GM19468 (cell line): ENCODE measurements around the gene SLC22A5.
"Not testable (repeated sequence)": the region's sequence is repeated elsewhere in the genome, so short reads cannot be mapped to it uniquely, and the experiment has no call there.

ENCODE experiments used
- ATAC-seq: cut with Tn5 transposase; IDR thresholded peaks from one replicate; pipeline ENCODE4 v1.9.1; 2021; ENCODE audit warnings: mild to moderate bottlenecking, moderate library complexity, moderate number of reproducible peaks; ENCODE audit not compliant: unreplicated experiment; ENCODE audit errors: extremely low read depth

Gene SLC22A5

DNA sequence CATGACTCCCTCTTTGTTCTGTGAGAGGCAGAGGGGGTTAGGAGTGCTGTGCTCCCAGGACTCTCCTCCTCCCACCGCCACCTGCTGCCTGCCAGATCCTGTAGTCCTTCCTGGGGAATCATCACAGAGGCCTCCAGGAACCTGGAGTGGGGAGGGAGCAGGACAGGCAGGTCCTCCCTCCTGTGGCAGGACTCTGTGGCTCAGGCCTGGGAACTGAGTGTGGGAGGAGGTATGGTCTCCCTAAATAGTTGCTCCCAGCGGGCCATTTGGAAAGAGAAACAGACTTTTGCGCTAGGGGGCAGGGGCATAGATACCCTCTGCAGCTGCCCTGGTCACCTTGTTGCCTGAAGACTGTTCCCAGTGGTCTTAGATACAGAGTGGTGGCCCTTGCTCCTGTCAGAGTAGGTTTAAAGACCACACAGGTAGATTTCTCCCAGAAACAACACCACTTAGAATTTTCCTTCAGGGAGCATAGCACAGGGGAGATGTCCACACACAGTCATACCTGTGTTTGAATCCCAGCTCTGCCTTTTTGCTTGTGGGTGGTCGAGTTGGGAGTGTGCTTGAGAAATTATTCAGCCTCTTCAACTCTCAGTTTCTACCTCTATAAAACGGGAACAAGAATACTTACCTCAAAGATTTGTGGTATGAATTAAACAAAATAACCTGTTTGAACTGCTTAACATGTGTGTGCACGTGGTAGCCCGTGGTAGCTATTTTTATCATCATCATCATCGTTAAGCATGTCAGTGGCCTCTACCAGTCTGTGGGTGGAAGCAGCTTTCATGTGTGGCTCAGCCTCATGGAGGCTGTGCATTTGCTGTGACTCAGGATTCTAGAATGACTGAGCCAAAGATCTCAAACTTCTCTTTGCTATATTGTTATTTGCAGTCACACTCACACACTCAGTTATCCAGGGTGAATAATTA lies 55.8 kb downstream of the SLC22A5 start:
- ATAC-seq = peak; percentile 32

DNA sequence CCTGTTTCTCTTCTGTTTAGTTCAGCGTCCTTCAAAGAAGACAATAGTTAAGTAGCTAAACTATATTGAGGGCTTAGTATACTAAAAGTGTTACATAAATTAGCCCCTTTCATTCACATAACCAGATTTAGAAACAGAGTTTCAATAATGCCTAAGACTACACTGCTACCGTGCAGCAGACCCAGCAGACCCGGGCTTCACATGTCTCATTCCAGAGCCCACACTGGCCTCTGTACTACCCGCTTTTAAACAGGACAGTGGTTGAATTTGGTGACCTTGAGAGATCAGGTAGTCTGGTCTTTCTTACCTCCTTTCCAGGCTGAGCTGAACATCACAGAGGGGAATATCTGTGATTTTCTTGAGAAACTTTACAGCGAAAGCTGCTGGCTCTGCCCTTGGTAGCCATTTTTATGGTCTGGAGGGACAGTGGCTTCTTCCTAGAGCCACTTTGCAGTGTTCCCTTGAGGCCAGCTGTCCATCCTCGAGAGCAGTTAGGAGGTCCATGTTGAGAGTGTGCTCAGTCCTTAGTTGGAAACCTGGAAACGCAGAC lies 56.5 kb downstream of the SLC22A5 start:
- no peak for ATAC-seq

DNA sequence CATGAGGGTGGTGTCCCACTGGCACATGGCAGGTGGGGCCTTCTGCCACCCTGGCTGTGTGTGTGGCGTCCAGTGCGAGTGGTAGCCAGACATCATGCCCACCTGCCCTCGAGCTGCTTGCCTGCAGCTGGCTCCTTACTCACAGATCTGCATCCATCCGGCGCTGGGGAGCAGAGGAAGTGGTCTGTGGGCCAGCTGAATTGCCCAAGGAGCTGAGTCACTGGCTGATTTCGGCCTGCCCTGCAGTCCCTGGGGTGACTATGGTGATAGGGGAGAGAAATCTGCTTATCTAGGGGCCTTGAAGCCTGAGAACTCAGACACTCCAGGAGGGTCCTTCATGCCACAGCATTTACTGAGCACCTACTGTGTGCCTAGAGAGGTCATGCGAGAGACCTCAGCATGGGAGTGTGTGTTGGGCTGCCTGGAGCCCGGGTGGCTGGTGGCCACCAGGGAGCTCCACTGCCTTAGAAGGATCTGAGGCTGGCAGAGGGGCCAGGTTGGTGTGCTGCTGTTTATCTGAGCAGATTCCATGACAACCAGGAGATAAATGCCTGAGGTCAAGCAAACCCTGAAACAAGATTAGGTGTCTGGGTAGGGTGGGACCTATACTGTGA lies 57.1 kb downstream of the SLC22A5 start:
- ATAC-seq = no peak

DNA sequence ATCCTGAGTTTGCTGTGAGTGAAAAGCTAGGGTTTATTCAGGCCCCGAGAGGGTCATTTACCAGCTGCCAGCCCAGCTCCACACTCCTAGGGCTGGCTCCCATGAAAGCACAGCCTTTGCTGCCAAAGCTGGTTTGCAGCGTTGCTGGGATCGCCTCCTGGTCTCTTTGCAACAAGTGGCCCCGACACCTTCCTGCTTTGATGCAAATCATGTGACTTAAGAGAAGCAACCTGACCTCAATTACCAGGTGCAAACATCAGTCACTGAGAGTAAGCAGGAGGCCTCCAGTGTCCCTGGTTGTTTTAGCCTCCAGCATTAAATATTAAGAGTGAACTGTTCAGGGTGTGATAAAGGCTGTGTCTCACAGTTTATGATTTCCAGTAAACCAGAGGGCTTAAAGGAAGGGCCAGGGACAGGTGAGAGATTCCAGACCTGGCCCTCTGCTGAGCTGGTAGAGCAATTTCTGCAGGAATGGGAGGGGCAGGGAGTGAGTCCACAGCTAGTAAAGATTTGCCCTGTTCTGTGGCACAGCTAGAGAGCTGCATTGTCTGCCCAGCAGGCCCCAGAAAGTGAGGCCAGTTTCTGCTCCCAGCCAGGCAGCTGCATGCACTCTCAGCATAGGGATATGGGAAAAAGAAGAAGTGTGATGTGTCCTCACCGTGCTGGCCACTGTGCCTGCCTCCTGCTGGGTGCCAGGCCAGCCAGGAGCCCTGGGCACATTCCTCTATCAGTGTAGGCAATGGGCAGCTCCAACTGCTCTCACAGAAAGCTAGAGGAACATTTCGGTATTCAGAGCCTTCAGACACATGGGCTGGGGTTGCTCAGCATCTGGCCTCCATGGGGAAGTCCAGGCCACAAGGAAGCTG lies 58.0 kb downstream of the SLC22A5 start:
- no peak for ATAC-seq

DNA sequence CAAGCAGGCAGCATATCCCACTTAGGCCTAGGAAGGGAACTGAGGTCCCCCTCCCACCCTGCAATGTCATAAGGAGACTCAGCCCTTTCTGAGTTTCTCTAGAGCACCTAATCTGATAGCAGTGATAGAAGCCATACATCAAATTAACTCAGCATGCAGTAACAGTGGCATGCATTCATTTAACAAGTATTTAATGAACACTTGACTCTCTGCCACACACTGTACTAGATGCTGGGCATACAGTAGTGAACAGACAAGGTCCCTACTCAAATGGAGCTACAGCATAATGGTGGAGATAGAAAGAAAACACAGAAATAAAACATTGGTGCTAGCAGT lies 58.6 kb downstream of the SLC22A5 start:
- ATAC-seq = no peak

DNA sequence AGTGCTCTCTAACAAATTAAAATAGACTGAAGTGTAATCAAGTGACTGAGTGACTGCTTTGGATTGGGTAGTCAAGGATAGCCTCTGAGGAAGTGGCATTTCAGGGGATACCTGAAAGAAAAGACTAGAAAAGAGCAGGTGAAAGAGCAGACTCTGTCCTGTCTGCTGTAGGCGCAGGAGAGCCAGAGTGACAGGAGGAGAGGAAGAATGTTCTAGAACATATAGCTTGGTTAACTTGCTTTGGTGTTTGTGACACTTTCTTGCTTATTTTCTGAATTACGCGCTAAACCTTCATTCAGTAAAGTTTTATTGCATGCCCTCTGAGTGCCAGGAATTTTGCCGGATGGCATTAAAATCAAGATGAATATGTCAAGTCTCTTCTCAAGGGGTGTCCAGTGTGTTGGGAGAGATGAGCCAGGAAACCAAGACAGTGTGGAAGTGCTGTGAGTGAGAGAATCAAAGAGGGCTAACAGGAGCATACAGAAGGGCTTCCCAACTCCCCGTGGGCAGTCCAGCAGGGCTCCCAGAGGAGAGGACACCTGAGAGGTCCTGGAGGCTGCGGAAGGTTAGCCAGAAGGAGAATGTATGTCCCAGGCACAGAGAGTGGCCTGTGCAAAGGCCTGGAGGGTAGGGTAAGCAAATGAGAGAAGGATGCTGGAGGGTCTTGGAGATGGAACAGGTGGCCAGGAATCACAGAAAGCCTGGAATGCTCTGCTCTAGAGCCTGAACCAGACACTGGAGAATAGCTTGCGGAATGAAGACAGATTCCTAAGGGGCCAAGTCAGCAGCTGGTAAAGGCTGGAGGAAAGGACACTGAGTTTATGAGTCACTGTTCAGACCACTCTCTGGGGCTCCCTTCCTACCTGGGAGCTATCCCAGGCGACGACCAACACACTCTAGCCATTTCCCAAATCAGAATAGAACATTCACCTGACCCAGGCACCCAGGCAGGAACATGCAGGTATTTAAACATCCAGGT lies 59.3 kb downstream of the SLC22A5 start:
- no peak for ATAC-seq

DNA sequence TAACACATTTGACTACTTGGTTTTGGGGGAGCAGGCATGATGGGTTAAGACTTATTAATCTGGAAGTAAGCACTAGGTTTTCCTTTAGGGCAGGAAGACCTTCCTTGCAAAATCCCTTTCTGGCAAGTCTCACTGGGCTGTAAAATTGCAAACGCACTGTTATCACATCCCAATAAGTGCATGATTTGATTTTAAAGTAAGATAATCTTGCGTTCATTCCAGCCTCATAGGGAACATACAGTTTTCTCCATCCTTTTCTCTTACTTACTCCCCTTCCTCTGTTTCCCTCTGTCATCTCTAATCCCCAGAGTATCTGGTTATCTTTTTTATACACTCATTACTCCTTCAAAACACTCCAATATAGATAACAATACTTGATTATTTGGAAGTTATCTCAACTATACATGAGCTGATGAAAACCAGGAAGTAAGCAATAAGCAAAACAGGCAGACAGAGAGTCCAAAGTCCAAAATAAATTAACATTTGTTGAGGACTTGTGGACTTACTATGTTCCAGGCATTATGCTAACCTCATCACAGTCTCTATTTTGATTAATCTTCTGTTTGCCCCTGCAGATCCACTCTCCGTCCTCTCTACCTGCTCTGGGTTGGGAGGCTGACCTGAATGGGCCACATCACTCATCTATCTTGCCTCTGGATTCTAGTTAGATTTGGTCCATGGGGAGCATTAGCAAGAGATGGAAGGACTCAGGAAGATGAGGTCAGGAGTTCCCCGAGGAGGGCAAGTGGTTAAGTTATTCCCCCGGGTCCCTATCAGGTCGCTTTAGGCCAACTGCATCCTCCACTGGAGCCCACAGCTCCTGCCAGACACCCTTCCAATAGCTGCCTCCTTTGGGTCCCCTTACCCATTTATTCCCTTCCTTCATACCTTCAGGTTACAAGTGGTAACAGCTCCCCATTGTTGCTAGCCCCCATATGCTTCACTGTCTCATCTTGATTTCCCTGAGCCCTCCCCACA lies 60.2 kb downstream of the SLC22A5 start:
- no peak for ATAC-seq

DNA sequence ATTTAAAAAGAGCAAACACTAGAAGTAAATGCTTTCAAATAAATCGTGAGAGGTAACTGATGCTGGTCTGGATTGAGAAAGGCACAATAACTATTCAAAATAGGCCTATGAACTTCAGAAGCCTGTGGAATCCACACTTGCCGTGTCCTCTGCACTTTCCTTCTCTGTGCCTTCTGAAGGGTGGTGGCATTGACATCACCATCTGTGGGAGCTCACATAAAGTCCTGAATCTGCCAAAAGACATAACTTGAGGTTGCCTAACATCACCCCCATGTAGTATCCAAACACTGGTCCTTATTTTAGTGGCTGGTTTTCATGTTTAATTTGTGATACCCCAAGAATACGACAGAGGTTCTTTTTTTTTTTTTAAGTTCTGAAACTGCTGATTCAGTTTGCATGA lies 61.2 kb downstream of the SLC22A5 start:
- no peak for ATAC-seq

DNA sequence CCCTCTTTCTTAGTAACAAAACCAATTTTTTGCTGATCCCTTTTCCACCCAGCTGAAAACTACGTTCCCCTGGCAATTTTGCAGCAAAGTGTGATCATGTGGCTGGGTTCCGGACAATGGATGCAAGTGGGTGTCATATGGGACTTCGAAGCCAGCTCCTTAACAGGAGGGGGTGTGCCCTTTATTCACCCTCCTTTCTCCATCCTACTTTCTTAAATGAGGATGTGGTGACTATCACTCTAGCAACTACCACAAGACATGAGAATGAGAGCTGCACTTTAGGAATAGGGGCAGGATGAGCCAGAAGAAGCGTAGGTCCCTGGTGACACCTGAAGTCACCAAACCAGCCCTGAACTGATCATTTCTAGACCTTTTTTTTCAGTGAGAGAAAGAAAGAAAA lies 62.1 kb downstream of the SLC22A5 start:
- ATAC-seq = no peak

DNA sequence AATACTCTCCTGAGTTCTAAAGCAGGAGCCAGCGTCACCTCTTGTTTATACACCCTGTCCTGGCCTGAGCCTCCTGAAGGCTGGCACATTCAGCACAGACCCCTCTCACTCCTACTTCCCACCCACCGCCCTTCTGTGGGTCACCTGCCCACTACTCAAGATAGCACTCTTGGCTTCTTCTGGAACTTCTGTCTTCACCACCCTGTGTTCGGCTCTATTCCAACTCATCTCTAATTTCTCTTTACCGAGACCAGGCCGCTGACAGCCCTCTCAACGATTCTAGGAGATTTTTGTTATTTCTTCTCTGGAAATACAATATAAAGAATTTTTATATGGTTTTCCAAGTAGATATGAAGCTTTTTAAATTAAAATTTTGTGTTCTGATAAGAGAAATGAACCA lies 63.6 kb downstream of the SLC22A5 start:
- ATAC-seq = no peak

DNA sequence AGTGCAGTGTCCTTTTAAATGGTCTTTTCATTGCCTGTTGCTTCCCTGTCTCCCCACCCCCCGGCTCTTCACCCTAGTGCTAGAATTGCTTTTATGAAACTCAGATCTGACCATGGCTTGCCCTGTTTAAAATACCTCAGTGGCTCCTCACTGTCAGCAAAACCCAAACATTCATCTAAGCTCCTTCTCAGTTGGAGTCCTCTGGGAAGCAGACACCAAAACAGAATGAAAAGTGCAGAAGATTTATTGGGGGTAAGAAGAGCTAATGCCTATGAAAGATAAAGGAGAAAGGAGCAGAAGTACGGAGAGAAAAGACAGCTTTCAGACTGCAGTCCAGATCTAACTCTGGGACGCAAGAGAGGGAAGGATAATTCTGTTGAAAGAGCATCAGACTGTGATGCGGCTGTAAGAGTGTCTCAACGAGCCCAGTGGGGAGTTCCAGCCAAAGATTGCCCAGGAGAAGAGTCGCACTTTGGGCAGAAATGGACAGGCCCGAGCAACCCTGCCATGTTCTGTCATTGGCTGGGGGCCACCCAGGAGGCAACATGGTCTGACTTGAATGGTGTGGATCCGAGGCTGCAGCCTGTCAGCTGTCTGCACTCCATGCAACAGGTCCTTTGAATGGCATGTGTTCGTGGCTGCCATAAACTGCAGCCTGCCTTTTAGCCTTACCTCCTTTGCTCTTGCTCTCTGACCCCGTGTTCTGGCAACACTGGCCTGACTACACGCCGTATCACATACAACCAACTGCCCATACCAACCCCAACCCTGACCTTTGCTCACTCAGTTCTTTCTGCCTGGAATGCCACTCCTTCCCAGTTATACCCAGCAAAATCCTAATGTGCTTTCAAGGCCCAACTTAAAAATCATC lies 65.1 kb downstream of the SLC22A5 start:
- no peak for ATAC-seq

DNA sequence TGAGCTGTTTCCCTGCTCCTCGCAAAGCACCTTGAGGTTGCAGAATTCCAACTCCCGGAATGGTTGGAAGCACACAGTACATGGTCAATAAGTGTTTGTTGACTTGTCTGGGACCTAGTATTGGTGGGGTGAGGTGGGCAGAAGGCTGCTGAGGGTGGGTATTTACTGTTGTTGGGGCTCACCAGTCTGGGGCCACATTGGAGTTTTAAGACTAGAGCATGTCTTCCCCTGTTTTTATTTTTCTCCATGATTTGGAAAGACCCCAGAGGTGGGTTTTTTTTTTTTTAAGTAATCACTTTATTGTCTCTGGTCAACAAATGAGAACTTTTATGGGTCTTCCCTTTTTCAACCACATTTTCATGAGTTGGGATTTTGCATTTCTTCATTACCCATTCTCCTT lies 65.9 kb downstream of the SLC22A5 start:
- no peak for ATAC-seq

DNA sequence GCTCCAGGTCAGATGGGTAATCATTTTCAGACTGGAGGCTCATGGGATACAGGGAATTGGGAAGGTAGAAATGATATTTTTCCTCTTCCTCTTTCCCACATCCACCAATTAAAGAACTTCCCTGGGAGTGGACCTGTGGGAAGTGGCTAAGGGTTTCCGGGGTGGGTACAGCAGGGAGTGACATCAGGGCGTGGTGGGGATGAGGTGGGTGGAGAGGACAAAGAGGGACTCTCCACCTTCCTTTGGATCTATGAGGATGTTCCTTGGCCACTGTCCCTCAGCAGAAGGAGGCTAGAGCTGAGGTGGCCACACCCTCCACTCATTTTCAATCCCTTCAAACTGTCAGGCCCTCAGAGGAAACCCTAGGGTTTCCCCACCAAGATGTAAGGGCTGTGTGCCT lies 66.4 kb downstream of the SLC22A5 start:
- ATAC-seq = no peak

DNA sequence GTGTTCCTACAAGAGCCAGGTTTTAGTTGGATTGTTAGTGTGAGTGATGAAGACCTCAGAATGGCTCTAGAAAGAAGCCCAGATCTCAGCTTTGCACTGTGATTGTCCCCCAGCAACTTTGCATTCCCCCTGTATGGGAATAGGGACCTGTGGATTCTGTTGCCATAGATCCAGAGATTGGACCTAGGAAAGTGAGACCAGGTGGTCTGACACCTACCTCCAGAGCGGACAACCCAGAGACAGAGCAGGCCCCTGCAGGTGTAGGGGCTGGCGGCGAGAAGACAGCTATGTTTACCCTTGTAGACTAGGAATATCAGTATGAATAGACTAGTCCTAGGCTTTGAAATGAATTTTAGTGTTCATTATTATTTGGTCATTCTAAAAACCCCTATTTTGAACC lies 67.4 kb downstream of the SLC22A5 start:
- ATAC-seq = no peak

DNA sequence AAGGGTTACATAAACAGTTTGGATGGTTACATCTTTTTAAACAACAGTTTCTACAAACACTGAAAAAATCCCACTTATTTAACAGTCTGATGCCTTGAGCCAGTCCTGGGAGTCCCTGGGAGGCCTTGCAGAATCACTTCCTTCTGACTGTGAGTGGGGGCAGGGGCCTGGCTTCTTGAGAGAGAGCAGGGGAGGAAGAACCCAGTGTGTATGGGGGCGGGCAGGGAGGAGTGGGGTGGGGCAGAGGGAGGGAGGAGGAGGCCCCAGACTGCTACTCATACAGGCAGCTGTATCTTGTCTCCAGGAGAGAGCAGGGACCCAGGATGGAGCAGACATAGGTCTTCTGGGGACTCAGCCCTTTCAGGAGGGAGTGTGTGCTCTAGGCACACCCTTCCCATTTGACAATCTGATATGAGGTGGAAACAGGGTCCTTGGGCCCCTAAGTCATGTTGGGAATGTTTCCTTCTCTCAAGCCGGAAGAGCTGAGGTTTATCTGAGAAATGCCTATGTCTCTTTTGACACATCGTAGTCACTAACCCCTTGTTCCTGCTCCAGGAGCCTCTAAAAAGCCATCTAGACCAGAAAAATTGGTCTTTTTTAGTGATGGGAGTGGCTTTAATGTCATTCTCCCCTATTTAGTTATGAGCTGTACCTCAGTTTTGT lies 68.2 kb downstream of the SLC22A5 start:
- ATAC-seq = no peak

DNA sequence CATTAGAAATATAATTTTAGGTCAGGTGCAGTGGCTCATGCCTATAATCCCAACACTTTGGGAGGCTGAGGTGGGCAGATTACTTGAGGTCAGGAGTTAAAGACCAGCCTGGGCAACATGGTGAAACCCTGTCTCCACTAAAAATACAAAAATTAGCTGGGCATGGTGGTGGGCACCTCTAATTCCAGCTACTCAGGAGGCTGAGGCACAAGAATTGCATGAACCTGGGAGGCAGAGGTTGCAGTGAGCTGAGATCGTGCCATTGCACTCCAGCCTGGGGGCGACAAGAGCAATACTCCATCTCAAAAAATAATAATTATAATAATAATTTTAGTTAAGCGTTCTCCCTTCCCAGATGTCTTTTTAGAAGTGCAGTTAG lies 68.7 kb downstream of the SLC22A5 start:
- not testable (repeated sequence) for ATAC-seq

DNA sequence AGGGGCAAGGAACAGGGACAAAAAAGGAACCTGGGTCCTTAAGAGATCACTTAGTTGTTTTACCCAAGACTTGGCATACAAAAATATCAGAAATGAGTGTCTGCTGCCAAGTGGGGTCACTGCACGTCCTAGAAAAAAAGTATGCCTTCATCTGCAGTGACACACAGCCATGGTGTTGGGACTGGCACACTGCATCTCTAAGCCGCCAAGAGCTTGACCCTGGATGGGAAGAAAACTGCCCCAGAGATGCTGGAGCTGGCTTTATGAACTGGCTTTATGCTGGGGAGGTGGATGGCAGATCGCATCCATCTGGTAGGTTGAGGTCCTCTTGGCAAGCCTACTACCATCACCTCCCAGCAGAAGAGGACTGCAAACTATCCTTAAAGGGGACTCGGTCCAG lies 69.4 kb downstream of the SLC22A5 start:
- ATAC-seq = no peak
